GM23248 (cell line): ENCODE results near the gene HCFC1R1. TPM values are rescaled to one million over a fixed set of nuclear protein-coding genes. Genes with fewer than 3 reads are reported as not detected.
A peak's percentile ranks its signal among the peaks of the same experiment; 100 is the strongest.

Experiments
- DNase-seq: peaks from one replicate; pipeline ENCODE4 v3.0.0-alpha.2; 2015
- H2AFZ ChIP-seq: fragments of 200-600 bp; sonication (generic); 2 replicates; pipeline ENCODE4 v1.6.1; 2016; ENCODE audit warnings: antibody characterized with exemption
- H3F3A ChIP-seq: fragments of 200-600 bp; sonication (generic); 2 replicates; pipeline ENCODE4 v1.6.1; 2016; ENCODE audit warnings: mild to moderate bottlenecking, antibody characterized with exemption, mixed run types; ENCODE audit not compliant: insufficient read depth
- H3K27ac ChIP-seq: fragments of 200-600 bp; sonication (generic); 2 replicates; pipeline ENCODE4 v1.5.1; 2016; ENCODE audit warnings: mild to moderate bottlenecking
- H3K27me3 ChIP-seq: fragments of 200-600 bp; sonication (generic); replicated peaks from 2 replicates; pipeline ENCODE4 v1.6.1; 2016; ENCODE audit warnings: mild to moderate bottlenecking; ENCODE audit not compliant: insufficient read depth
- H3K36me3 ChIP-seq: fragments of 200-600 bp; sonication (generic); 2 replicates; pipeline ENCODE4 v1.6.1; 2016; ENCODE audit warnings: low read depth, mild to moderate bottlenecking
- H3K4me1 ChIP-seq: fragments of 200-600 bp; sonication (generic); 2 replicates; pipeline ENCODE4 v1.6.1; 2016; ENCODE audit warnings: mild to moderate bottlenecking; ENCODE audit not compliant: insufficient read depth
- H3K4me2 ChIP-seq: fragments of 200-600 bp; sonication (generic); one replicate; pipeline ENCODE4 v1.6.1; 2016; ENCODE audit warnings: mild to moderate bottlenecking; ENCODE audit not compliant: unreplicated experiment
- H3K4me3 ChIP-seq: fragments of 200-600 bp; sonication (generic); 2 replicates; pipeline ENCODE4 v1.5.1; 2016; ENCODE audit warnings: mild to moderate bottlenecking
- H3K79me2 ChIP-seq: fragments of 200-600 bp; sonication (generic); 2 replicates; pipeline ENCODE4 v1.6.1; 2016; ENCODE audit warnings: mild to moderate bottlenecking; ENCODE audit not compliant: insufficient read depth
- H3K9ac ChIP-seq: fragments of 200-600 bp; sonication (generic); 2 replicates; pipeline ENCODE4 v1.6.1; 2016; ENCODE audit warnings: mild to moderate bottlenecking
- H3K9me2 ChIP-seq: fragments of 200-600 bp; sonication (generic); 2 replicates; pipeline ENCODE4 v1.6.1; 2016; ENCODE audit warnings: mixed run types, mild to moderate bottlenecking, moderate library complexity; ENCODE audit not compliant: insufficient read depth
- H3K9me3 ChIP-seq: fragments of 200-600 bp; sonication (generic); one replicate; pipeline ENCODE4 v1.6.1; 2017; ENCODE audit warnings: low read depth
- H4K20me1 ChIP-seq: fragments of 200-600 bp; sonication (generic); 2 replicates; pipeline ENCODE4 v1.6.0; 2016; ENCODE audit not compliant: insufficient read depth
- EZH2 ChIP-seq: fragments of 200-600 bp; sonication (generic); IDR thresholded peaks from 2 replicates; pipeline ENCODE4 v1.6.1; 2018; ENCODE audit warnings: antibody characterized with exemption, mild to moderate bottlenecking; ENCODE audit not compliant: insufficient read depth, poor library complexity, severe bottlenecking
- EZH2phosphoT487 ChIP-seq: fragments of 200-600 bp; sonication (generic); IDR thresholded peaks from 2 replicates; pipeline ENCODE4 v1.6.1; 2018; ENCODE audit warnings: antibody characterized with exemption, moderate library complexity, mild to moderate bottlenecking, low read depth; ENCODE audit not compliant: insufficient read depth
- WGBS, 2 experiments: methylation state at CpG; one replicate each; pipeline ENCODE4 v1.1.6; 2015 to 2017; ENCODE audit warnings: low lambda C conversion rate in 2 of 2, low coverage in 1 of 2; ENCODE audit errors: missing lambda C conversion rate in 2 of 2; 5-methylcytosine and 5-hydroxymethylcytosine counted together
- in situ Hi-C: fragments of 300-500 bp; cut with MboI; formaldehyde crosslinking; loops from 2 replicates; pipeline ENCODE4 v1.15.0; 2020
- polyA plus RNA-seq: library from polyadenylated mRNA; unstranded; fragments of >200 nt; fragmentation: Nextera tagmentation; extraction: Ambion mirVana; gene quantifications from 2 replicates; pipeline ENCODE4 v1.2.1, GENCODE V29; 2016
- total RNA-seq: library from RNA; depleted of rRNA; stranded (reverse); fragments of >200 nt; shearing (Covaris generic); gene quantifications from 2 replicates; pipeline ENCODE4 v1.2.3, GENCODE V29; 2014

HCFC1R1 gene
- total and polyA plus RNA-seq, 2 experiments from 2014 or later = 7.2 to 53.2 TPM

GRCh38 chr16:3046641-3047386 lies 23.1 kb upstream of the HCFC1R1 start:
- in situ Hi-C loops = no loop called here
- WGBS, 2 experiments = 4 to 8% methylated on average over 20 to 49 of the region's 54 CpGs
- Histone ChIP-seq H3K9ac (no peak overlapping the region), H3K27me3 (peaks cover 37% of the 10 kb centered on the region), H3K36me3 (no peaks in the 10 kb centered on the region), H3K9me3 (no peaks in the 10 kb centered on the region), H3K4me1 (no peaks in the 10 kb centered on the region), H3K9me2 (no peaks in the 10 kb centered on the region), H3F3A (no peaks in the 10 kb centered on the region), H3K79me2 (no peaks in the 10 kb centered on the region), H3K27ac (no peak overlapping the region), H4K20me1 (no peaks in the 10 kb centered on the region), H3K4me2 (peak overlapping the region; percentile 84), H2AFZ (no peak overlapping the region), H3K4me3 (peak overlapping the region; percentile 70; the same call in 1 of the 2 replicates)
- DNase-seq = peak; percentile 17
- peak; percentile 70 for TF ChIP-seq EZH2phosphoT487
- peak; percentile 89 for TF ChIP-seq EZH2

GRCh38 chr16:3045758-3046640 lies 22.3 kb upstream of the HCFC1R1 start, which contains the start of gene MMP25:
Gene MMP25, plus strand, starts transcription at chr16:3046561. Its CDS starts 357 bp downstream, at chr16:3046918.
- peak within 1 kb of the TSS; percentile 36; the same call in 1 of the 2 replicates for H3K9ac ChIP-seq

GRCh38 chr16:3044708-3045107 lies 21.0 kb upstream of the HCFC1R1 start:
- Histone ChIP-seq H3F3A (no peaks in the 10 kb centered on the region), H3K27me3 (peaks cover 32% of the 10 kb centered on the region), H3K9me3 (no peaks in the 10 kb centered on the region), H3K27ac (no peak overlapping the region), H2AFZ (no peak overlapping the region), H3K4me1 (no peaks in the 10 kb centered on the region), H4K20me1 (no peaks in the 10 kb centered on the region), H3K36me3 (no peaks in the 10 kb centered on the region), H3K9me2 (no peaks in the 10 kb centered on the region), H3K4me3 (no peak overlapping the region), H3K79me2 (no peaks in the 10 kb centered on the region), H3K4me2 (no peak overlapping the region), H3K9ac (no peak overlapping the region)
- WGBS, 2 experiments = 91 to 92% methylated on average over 6 of the region's 6 CpGs
- in situ Hi-C loops = no loop called here
- no peak for DNase-seq
- TF ChIP-seq EZH2 (no peak), EZH2phosphoT487 (0 out of 2 replicates have a peak, but pooled peaks have one; percentile 7)

More at GRCh38 chr16:3045758-3046640, 22.3 kb upstream of the HCFC1R1 start, which contains the start of gene MMP25:
- Histone ChIP-seq H3K4me3 (peak within 1 kb of the TSS; percentile 70), H3F3A (no peaks in the 10 kb centered on the region), H3K36me3 (no peaks in the 10 kb centered on the region), H3K4me2 (peak within 1 kb of the TSS; percentile 84), H3K9me3 (no peaks in the 10 kb centered on the region), H3K9me2 (no peaks in the 10 kb centered on the region), H4K20me1 (no peaks in the 10 kb centered on the region), H3K79me2 (no peaks in the 10 kb centered on the region), H3K4me1 (no peaks in the 10 kb centered on the region), H2AFZ (peak within 1 kb of the TSS; percentile 70), H3K27me3 (peaks cover 37% of the 10 kb centered on the region), H3K27ac (no peak within 1 kb of the TSS)
- TF ChIP-seq EZH2phosphoT487 (0 out of 2 replicates have a peak, but pooled peaks have one; percentile 42), EZH2 (peak; percentile 90)
- DNase-seq = peak; percentile 34
- in situ Hi-C loops = no loop called here
- WGBS, 2 experiments = 1 to 2% methylated on average over 54 to 81 of the region's 86 CpGs

- no peak overlapping the region for H3K27ac ChIP-seq
- no peaks in the 10 kb centered on the region for H3K9me2 ChIP-seq
- H3K4me2 ChIP-seq = no peak overlapping the region
- H3K36me3 ChIP-seq = no peaks in the 10 kb centered on the region
- no peak for DNase-seq
- H3F3A ChIP-seq = no peaks in the 10 kb centered on the region
- peaks cover 37% of the 10 kb centered on the region for H3K27me3 ChIP-seq
- TF ChIP-seq EZH2phosphoT487 (no peak), EZH2 (no peak)
- H2AFZ ChIP-seq = no peak overlapping the region
- no peaks in the 10 kb centered on the region for H3K9me3 ChIP-seq
- H3K79me2 ChIP-seq = no peaks in the 10 kb centered on the region
- H3K4me3 ChIP-seq = no peak overlapping the region
- no peaks in the 10 kb centered on the region for H4K20me1 ChIP-seq
- H3K4me1 ChIP-seq = no peaks in the 10 kb centered on the region
- no peak overlapping the region for H3K9ac ChIP-seq
- in situ Hi-C loops = no loop called here
- 69 to 70% methylated on average over 3 of the region's 3 CpGs for WGBS, 2 experiments
Observed at GRCh38 chr16:3042376-3042775, 18.6 kb upstream of the HCFC1R1 start.
